HG02973 (cell line): ENCODE measurements around the gene RSPH9.

Experiments
- ATAC-seq: cut with Tn5 transposase; IDR thresholded peaks from one replicate; pipeline ENCODE4 v1.9.1; 2021; ENCODE audit warnings: moderate library complexity; ENCODE audit not compliant: unreplicated experiment

The RSPH9 gene

GRCh38 chr6:43707767-43708166, 62.9 kb downstream of the RSPH9 start:
- ATAC-seq = no peak

GRCh38 chr6:43708860-43709653, 64.2 kb downstream of the RSPH9 start:
- no peak for ATAC-seq

DNA sequence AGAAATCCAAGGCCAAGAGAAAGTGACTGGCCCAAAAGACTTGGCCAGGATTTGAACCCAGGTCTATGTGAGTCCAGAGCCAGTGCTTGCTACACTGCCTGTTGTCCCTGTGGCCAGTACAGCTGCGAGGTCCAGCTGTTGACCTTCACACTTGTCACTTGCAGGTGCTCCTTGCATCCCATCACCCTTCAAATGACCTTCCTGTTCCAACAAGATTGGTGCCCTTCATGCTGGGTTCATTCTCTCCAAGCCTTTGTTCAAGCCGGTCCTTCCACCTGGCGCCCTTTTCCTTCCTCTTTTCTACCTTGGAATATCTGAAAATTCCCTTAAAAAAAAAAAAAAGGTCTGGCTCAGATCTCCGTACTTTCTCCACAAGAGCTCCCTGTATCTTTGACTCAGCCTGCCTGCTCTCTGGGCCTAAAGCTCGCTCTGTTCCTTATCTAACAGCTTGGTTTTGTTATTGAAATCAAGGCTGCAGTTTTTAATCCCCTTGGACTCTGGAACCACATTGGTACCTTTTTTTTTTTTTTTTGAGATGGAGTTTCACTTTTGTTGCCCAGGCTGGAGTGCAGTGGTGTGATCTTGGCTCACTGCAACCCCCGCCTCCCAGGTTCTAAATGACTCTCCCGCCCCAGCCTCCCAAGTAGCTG, 64.9 kb downstream of the RSPH9 start:
- no peak for ATAC-seq

DNA sequence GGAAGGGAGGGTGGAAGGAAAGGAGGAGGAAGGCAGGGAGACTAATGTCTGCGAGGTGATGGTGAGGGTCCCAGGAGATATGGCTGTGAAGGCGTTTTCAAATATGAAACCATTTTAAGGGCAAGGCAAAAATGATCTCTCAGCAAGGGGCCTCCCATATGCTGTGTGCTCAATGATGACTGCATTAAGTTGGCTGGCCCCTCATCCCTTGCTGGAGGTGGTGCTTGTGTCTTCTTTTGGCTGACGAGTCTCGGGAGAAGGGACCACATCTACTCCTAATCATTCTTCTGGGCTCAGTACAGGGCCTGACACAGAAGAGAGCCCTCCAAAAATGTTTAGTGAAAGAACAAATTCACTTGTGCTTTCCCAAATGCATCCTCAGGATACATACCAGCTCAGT, 65.7 kb downstream of the RSPH9 start:
- no peak for ATAC-seq

DNA sequence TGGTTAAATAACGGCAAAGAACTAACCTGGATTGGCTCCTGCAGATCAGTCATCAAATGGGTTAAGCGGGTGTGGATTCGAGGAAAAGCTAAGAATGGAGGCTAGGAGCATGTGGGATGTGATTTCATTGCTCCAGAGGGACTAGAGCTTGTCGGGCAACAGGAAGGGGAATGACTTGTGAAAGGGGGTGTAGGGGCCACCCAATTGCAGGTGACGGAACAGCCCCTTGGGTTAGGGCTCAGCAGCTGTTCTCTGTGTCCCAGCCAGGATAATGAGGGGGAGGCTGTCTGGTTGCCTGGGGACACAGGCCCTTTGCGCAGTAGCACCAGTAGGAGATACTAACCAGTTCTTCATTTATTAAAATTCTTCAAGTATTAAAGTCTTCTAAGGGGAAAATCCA, 67.7 kb downstream of the RSPH9 start:
- ATAC-seq = no peak

GRCh38 chr6:43713643-43714310, 68.9 kb downstream of the RSPH9 start:
- no peak for ATAC-seq

DNA sequence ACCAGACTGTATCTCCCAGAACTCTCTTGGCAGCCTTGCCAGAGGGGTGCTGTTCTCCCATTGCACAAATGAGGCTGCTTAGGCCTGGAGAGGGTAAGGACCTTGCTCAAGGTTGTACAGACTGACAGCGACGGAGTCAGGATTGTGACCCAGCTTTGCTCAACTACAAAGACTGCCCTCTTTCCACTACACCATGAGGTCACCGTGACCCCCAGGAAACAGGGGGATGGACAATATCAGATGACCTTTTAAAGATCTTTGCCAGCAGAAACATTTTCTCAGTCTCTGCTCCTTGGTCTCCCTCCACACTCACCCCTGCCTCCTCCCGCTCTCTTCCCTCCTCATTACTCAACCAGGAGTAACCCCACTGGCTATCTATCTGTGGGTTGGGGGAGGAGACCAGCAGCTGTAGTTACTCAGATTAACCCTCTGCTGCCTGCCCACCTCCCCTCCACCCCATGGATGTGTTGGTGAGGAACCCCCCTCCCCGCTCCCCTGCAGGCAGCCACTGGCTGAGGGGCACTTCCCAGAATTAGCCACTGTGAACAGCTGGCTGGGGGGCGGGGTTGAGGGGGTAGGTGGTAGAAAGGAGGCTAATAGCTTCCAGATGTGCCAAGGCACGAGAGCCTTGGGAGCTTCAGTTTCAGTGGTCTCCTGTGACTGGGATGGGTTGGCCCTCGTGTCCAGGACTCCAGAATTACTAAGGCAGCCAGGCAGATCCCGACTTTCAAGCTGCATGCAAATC, 69.6 kb downstream of the RSPH9 start:
- ATAC-seq = peak; percentile 15

GRCh38 chr6:43715056-43715788, 70.4 kb downstream of the RSPH9 start:
- ATAC-seq = peak; percentile 74

- no peak for ATAC-seq
These were observed 71.3 kb downstream of the RSPH9 start for GRCh38 chr6:43716099-43716498.

GRCh38 chr6:43717389-43717788, 72.6 kb downstream of the RSPH9 start:
- ATAC-seq = no peak

GRCh38 chr6:43717822-43718221, 73.0 kb downstream of the RSPH9 start:
- ATAC-seq = no peak

DNA sequence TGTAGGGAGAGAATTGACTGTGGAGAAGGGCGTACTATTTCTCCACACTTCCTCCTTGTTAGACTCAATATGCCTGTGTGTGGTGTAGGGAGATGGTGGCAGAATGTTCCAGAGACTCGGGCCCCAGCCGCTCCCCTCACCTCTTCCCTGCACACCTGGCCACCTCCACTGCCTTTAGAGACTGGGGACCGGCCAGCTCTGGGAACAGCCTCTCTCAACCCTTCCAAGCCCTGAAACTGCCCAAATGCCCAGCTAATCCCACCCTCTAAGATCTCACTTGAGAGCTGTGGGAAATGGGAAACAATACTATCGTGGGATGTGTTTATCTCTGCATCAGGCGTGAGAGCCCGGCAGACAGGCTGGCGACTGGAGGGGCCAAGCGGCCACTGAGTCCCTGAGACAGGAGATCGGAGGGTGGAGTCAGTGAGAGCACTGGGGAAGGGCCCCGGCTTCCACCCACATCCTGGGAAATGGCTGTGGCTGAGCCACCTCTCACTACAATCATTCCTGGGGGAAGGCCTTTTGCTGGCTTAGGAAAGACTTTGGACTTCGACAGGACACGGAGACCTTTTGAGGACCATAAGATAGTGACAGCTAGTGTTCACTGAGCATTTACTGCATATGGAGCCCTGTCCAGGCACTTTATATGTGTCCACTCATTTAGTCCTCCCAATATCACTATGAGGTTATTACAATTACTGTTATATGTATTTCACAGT, 73.7 kb downstream of the RSPH9 start:
- no peak for ATAC-seq

DNA sequence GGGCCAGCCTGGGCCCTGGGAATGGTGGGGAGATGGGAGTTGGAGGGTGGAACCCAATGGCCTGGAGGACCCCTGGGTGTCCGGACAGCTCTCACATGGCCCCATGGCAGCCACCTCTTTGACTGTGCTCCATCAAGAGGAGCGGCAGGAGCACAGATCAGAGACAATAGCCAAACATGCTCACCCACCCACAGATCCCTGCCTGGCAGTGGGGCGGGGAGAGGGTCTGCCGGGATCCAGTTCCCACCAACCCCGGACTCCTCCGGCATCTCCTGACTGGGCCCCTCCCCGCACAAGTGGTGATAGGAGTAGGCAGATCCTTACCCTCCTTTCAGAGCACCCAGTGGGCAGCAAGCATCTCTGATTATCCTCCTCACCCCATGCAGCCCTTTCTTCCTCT, 74.7 kb downstream of the RSPH9 start:
- no peak for ATAC-seq

GRCh38 chr6:43720999-43721398, 76.2 kb downstream of the RSPH9 start:
- ATAC-seq = no peak
